Upper lobe of left lung (tissue), 6 donors: ENCODE results near the gene TMEM238L. TPM values are rescaled to one million over a fixed set of nuclear protein-coding genes. Genes with fewer than 3 reads are reported as not detected.

ENCODE experiments used
- ATAC-seq, 2 donors: fragments of 200-7000 bp; cut with Tn5 transposase; one replicate each; pipeline ENCODE4 v1.9.1; 2022; ENCODE audit warnings: mild to moderate bottlenecking in 2 of 2, moderate library complexity in 2 of 2; ENCODE audit not compliant: low FRiP score in 2 of 2
- DNase-seq, 2 donors: peaks; one replicate each; pipeline ENCODE4 v3.0.0-alpha.2; 2019 to 2020
- H3K27ac ChIP-seq, 4 donors: fragments of 200-600 bp; sonication (generic); one replicate each; pipeline ENCODE4 v1.5.1; 2016 to 2019
- H3K27me3 ChIP-seq, 4 donors: fragments of 200-600 bp; sonication (generic); one replicate each; pipeline ENCODE4 v1.5.1; 2017 to 2019
- H3K36me3 ChIP-seq, 4 donors: fragments of 200-600 bp; sonication (generic); one replicate each; pipeline ENCODE4 v1.5.1; 2016 to 2019
- H3K4me1 ChIP-seq, 4 donors: fragments of 200-600 bp; sonication (generic); one replicate each; pipeline ENCODE4 v1.5.1; 2018 to 2019
- H3K4me3 ChIP-seq, 4 donors: fragments of 200-600 bp; sonication (generic); one replicate each; pipeline ENCODE4 v1.5.1; 2017 to 2019; ENCODE audit warnings: mild to moderate bottlenecking in 2 of 4, moderate library complexity in 1 of 4
- H3K9me3 ChIP-seq, 4 donors: fragments of 200-600 bp; sonication (generic); one replicate each; pipeline ENCODE4 v1.5.1; 2018 to 2019
- CTCF ChIP-seq, 6 experiments: fragments of 450-650 bp in 4 of 6; fragments of 200-600 bp in 2 of 6; sonication (generic) in 2 of 6; IDR thresholded peaks; one replicate each; pipeline ENCODE4 v1.5.1; 2016 to 2019; ENCODE audit warnings: antibody characterized with exemption in 6 of 6
- EP300 ChIP-seq, 4 donors: sonication (generic); formaldehyde crosslinking; IDR thresholded peaks; one replicate each; pipeline ENCODE4 v1.5.1; 2017; ENCODE audit warnings: antibody characterized with exemption in 4 of 4, control low read depth in 2 of 4
- POLR2A ChIP-seq, 4 donors: fragments of 450-650 bp; IDR thresholded peaks; one replicate each; pipeline ENCODE4 v1.5.1; 2016 to 2017; ENCODE audit warnings: antibody characterized with exemption in 4 of 4, mild to moderate bottlenecking in 2 of 4
- POLR2AphosphoS5 ChIP-seq, 2 donors: sonication (generic); formaldehyde crosslinking; IDR thresholded peaks; one replicate each; pipeline ENCODE4 v1.5.1; 2017; ENCODE audit warnings: antibody characterized with exemption in 2 of 2
- WGBS, 2 donors: methylation state at CpG; one replicate each; pipeline ENCODE4 v1.1.5; 2017 to 2018; 5-methylcytosine and 5-hydroxymethylcytosine counted together
- small RNA-seq, 4 donors: library from RNA; depleted of rRNA; stranded (forward); fragments of <200 nt; gene quantifications; one replicate each; pipeline ENCODE3, GENCODE V24; 2016
- total RNA-seq, 6 donors: library from RNA; depleted of rRNA in 4 of 6; stranded (reverse); fragments of >200 nt in 4 of 6; gene quantifications; one replicate each; pipeline versions ENCODE4 v1.1.0 to v1.2.1, GENCODE V29; 2016 to 2021
- donor health status: DM: no; HTN: no; CAD: no; lungs with moderate emphysema.
- donor health status: DM: no; HTN: yes; CAD: no; lungs with severe emphysema.

The TMEM238L gene
- total RNA-seq, 6 donors from 2014 or later = not detected

- WGBS, 2 donors = 96 to 100% methylated on average over 2 to 3 of the region's 3 CpGs
- DNase-seq (no peak), ATAC-seq (no peak)
- Histone ChIP-seq H3K4me3 (no peak overlapping the region), H3K4me1 (no peaks in the 10 kb centered on the region), H3K36me3 (no peaks in the 10 kb centered on the region), H3K27me3 (no peaks in the 10 kb centered on the region), H3K9me3 (no peaks in the 10 kb centered on the region), H3K27ac (no peak overlapping the region)
- TF ChIP-seq POLR2AphosphoS5 (IDR thresholded peaks at IDR 0.05) (no peak), POLR2A (IDR thresholded peaks at IDR 0.05) (no peak), EP300 (IDR thresholded peaks at IDR 0.05) (no peak), CTCF (IDR thresholded peaks at IDR 0.05) (no peak)
Measured at GRCh38 chr17:10751563-10751962, 52.3 kb downstream of the TMEM238L start.

GRCh38 chr17:10750210-10750609 lies 53.7 kb downstream of the TMEM238L start:
- Histone ChIP-seq H3K9me3 (no peaks in the 10 kb centered on the region), H3K27ac (no peak overlapping the region), H3K36me3 (no peaks in the 10 kb centered on the region), H3K4me3 (no peak overlapping the region), H3K4me1 (no peaks in the 10 kb centered on the region), H3K27me3 (no peaks in the 10 kb centered on the region)
- WGBS, 2 donors = 92 to 93% methylated on average over 4 of the region's 4 CpGs
- ATAC-seq (no peak), DNase-seq (no peak)
- TF ChIP-seq CTCF (IDR thresholded peaks at IDR 0.05) = no peak
- no peak for TF ChIP-seq POLR2AphosphoS5 (IDR thresholded peaks at IDR 0.05)
- no peak for TF ChIP-seq EP300 (IDR thresholded peaks at IDR 0.05)
- TF ChIP-seq POLR2A (IDR thresholded peaks at IDR 0.05) = no peak

- no peak for DNase-seq
- H3K27me3 ChIP-seq = no peaks in the 10 kb centered on the region
- H3K27ac ChIP-seq = no peak overlapping the region
- H3K9me3 ChIP-seq = no peaks in the 10 kb centered on the region
- 62 to 64% methylated on average over 7 to 9 of the region's 9 CpGs for WGBS, 2 donors
- ATAC-seq = peak in 1 of 2 donors; percentile 75
- H3K4me3 ChIP-seq = no peak overlapping the region
- H3K4me1 ChIP-seq = no peaks in the 10 kb centered on the region
- no peak for TF ChIP-seq CTCF (IDR thresholded peaks at IDR 0.05)
- no peak for TF ChIP-seq POLR2AphosphoS5 (IDR thresholded peaks at IDR 0.05)
- TF ChIP-seq POLR2A (IDR thresholded peaks at IDR 0.05) = no peak
- H3K36me3 ChIP-seq = no peaks in the 10 kb centered on the region
Measured at GRCh38 chr17:10748531-10749181, 55.2 kb downstream of the TMEM238L start.

- ATAC-seq (peak in 1 of 2 donors; percentile 74), DNase-seq (no peak)
- no peaks in the 10 kb centered on the region for H3K36me3 ChIP-seq
- no peaks in the 10 kb centered on the region for H3K9me3 ChIP-seq
- WGBS, 2 donors = 51 to 75% methylated on average over 6 of the region's 6 CpGs
- H3K27ac ChIP-seq = no peak overlapping the region
- TF ChIP-seq POLR2A (IDR thresholded peaks at IDR 0.05) = no peak
- TF ChIP-seq EP300 (IDR thresholded peaks at IDR 0.05) = no peak
- TF ChIP-seq POLR2AphosphoS5 (IDR thresholded peaks at IDR 0.05) = no peak
- TF ChIP-seq CTCF (IDR thresholded peaks at IDR 0.05) = no peak
- no peaks in the 10 kb centered on the region for H3K27me3 ChIP-seq
- no peaks in the 10 kb centered on the region for H3K4me1 ChIP-seq
- H3K4me3 ChIP-seq = no peak overlapping the region
Measured at GRCh38 chr17:10745231-10745630, 58.7 kb downstream of the TMEM238L start.

Small RNA genes within 50 kb of the gene (small RNA-seq; reads per million reads assigned to genes)
- gene AC015908.2 (0 reads per million in 4 donors), gene TMEM238L (0 reads per million in 4 donors)

Other genes starting within 250 kb of the TMEM238L start
- 1 to 10 TPM; 1.5 to 9.4 (median 1.9) TPM for gene MYH3, start 146.8 kb downstream of the TMEM238L start, total RNA-seq
- gene SCO1, start 106.6 kb downstream of the TMEM238L start, total RNA-seq = 10 to 100 TPM in 5 of 6 donors, 1 to 10 TPM in 1; 5.5 to 23.8 (median 17.4) TPM
- 10 to 100 TPM in 2 of 6 donors, 1 to 10 TPM in 4; 1.7 to 18.9 (median 8.2) TPM for gene ADPRM, start 106.5 kb downstream of the TMEM238L start, total RNA-seq
- 10 to 100 TPM in 2 of 6 donors, 1 to 10 TPM in 4; 1.4 to 16.6 (median 6.8) TPM for gene TMEM220, start 74.1 kb downstream of the TMEM238L start, total RNA-seq
- not detected for gene PIRT, start 34.0 kb upstream of the TMEM238L start, total RNA-seq